Measurements from ENCODE around the gene ATP10A.

DNA sequence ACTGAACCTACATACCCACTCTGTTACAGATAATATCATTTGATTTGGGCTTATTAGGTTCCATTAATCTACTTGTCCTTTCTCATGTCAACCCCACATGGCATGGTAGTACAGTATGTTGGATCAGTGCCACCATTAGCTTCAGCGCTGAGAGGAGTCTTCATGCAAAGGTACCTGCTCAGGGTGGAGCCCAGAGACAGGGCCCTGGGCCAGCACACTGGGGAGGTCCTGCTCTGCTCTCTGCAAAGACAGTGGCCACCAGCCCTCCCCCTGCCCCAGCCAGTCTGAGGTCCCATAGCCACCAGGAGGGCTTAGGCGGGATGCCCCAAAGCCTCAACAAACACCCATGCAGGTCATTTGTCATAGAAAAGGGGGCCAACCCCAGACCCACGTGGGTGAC lies 71.0 kb downstream of the ATP10A start:
- TF ChIP-seq, protein P1, sequence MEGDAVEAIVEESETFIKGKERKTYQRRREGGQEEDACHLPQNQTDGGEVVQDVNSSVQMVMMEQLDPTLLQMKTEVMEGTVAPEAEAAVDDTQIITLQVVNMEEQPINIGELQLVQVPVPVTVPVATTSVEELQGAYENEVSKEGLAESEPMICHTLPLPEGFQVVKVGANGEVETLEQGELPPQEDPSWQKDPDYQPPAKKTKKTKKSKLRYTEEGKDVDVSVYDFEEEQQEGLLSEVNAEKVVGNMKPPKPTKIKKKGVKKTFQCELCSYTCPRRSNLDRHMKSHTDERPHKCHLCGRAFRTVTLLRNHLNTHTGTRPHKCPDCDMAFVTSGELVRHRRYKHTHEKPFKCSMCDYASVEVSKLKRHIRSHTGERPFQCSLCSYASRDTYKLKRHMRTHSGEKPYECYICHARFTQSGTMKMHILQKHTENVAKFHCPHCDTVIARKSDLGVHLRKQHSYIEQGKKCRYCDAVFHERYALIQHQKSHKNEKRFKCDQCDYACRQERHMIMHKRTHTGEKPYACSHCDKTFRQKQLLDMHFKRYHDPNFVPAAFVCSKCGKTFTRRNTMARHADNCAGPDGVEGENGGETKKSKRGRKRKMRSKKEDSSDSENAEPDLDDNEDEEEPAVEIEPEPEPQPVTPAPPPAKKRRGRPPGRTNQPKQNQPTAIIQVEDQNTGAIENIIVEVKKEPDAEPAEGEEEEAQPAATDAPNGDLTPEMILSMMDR (conservative IDR thresholded peaks at IDR 0.05): no peak
- no peak for TF ChIP-seq ZFX (IDR thresholded peaks at IDR 0.05)
